Progenitor cell of endocrine pancreas (in vitro differentiated cells): ENCODE results near the gene ATP13A2. TPM values are rescaled to one million over a fixed set of nuclear protein-coding genes. Genes with fewer than 3 reads are reported as not detected.

ENCODE experiments used
- DNase-seq: peaks from one replicate; pipeline ENCODE4 v3.0.0; 2021; ENCODE audit warnings: low spot score; ENCODE audit not compliant: unreplicated experiment
- H3K27ac Mint-ChIP-seq: 2 replicates; pipeline ENCODE4 v1.8.0; 2021; ENCODE audit warnings: mild to moderate bottlenecking, moderate library complexity, mixed read lengths
- H3K27me3 Mint-ChIP-seq: 2 replicates; pipeline ENCODE4 v1.8.0; 2021; ENCODE audit warnings: mixed read lengths
- H3K36me3 Mint-ChIP-seq: 2 replicates; pipeline ENCODE4 v1.8.0; 2022; ENCODE audit warnings: mixed read lengths; ENCODE audit not compliant: insufficient read depth
- H3K4me1 Mint-ChIP-seq: 2 replicates; pipeline ENCODE4 v1.8.0; 2021; ENCODE audit warnings: low read depth, mixed read lengths
- H3K4me3 Mint-ChIP-seq: 2 replicates; pipeline ENCODE4 v1.8.0; 2021; ENCODE audit warnings: low read depth, mild to moderate bottlenecking, moderate library complexity, mixed read lengths
- H3K9me3 Mint-ChIP-seq: 2 replicates; pipeline ENCODE4 v1.8.0; 2021; ENCODE audit warnings: low read depth, mixed read lengths
- CTCF ChIP-seq: fragments of 200-600 bp; sonication (generic); IDR thresholded peaks from one replicate; pipeline ENCODE4 v1.5.0; 2021; ENCODE audit warnings: antibody characterized with exemption, mild to moderate bottlenecking; ENCODE audit not compliant: unreplicated experiment
- total RNA-seq: library from RNA; stranded (reverse); gene quantifications from 2 replicates; pipeline ENCODE4 v1.2.1, GENCODE V29; 2021

ATP13A2 gene
- total RNA-seq, 1 donor from 2014 or later: 65.8 TPM

- Mint-ChIP-seq H3K4me3 (no peak overlapping the region), H3K4me1 (peaks cover 6% of the 10 kb centered on the region), H3K9me3 (no peaks in the 10 kb centered on the region), H3K36me3 (peaks cover 13% of the 10 kb centered on the region), H3K27ac (no peak overlapping the region), H3K27me3 (peaks cover 5% of the 10 kb centered on the region)
- no peak for TF ChIP-seq CTCF
- DNase-seq: no peak
Measured at GRCh38 chr1:17017435-17017834, 5.7 kb upstream of the ATP13A2 start.

GRCh38 chr1:17016317-17016661 is 4.6 kb upstream of the ATP13A2 start:
- Mint-ChIP-seq H3K9me3 (no peaks in the 10 kb centered on the region), H3K27ac (peak overlapping the region; percentile 5), H3K4me1 (peaks cover 9% of the 10 kb centered on the region), H3K27me3 (peaks cover 6% of the 10 kb centered on the region), H3K36me3 (peaks cover 13% of the 10 kb centered on the region), H3K4me3 (no peak overlapping the region)
- TF ChIP-seq CTCF: no peak
- no peak for DNase-seq

GRCh38 chr1:17014671-17015567 is 3.2 kb upstream of the ATP13A2 start:
- TF ChIP-seq CTCF: no peak
- no peak overlapping the region for H3K27ac Mint-ChIP-seq
- peaks cover 15% of the 10 kb centered on the region for H3K4me1 Mint-ChIP-seq
- no peaks in the 10 kb centered on the region for H3K9me3 Mint-ChIP-seq
- DNase-seq: no peak
- H3K36me3 Mint-ChIP-seq: peaks cover 11% of the 10 kb centered on the region
- peaks cover 6% of the 10 kb centered on the region for H3K27me3 Mint-ChIP-seq
- H3K4me3 Mint-ChIP-seq: no peak overlapping the region

DNA sequence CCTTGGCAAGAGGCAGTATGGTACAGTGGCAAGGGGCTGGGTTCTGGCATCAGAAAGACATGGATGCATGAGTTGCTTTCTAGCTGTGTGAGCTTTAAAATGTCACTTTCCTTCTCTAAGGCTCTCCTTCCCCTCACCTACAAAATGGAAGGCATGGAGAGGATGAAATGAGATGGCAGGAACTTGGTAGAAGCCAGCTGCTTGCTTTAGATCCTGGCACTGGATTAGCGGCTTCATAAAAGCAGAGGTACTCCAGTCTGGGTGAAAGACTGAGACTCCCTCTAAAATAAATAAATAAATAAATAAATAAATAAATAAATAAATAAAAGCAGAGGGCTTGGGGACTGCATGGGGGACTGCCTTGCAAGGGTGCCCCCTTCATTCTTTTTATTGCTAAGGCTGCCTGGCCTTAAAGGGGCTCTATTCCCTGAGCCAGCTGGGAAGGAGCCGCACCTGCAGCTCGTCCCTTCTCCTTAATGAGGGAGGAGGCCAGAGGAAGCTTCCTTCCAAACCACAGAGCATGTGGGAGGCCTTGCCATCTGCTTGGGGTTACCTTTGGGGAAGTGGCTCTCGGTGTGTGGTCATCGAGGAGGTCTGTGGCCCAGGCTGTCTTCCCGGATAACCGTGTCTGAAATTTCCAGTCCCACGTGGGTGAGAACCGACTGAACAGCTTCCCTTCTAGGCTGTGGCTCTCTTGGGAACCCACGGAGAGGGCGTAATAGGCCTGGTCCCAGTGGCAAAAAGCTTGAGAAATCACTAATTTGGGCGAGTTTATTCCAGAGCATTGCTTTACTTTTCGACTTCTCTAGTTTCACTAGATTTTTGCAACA is 2.0 kb upstream of the ATP13A2 start:
- peaks cover 6% of the 10 kb centered on the region for H3K27me3 Mint-ChIP-seq
- no peaks in the 10 kb centered on the region for H3K9me3 Mint-ChIP-seq
- no peak overlapping the region for H3K4me3 Mint-ChIP-seq
- peaks cover 15% of the 10 kb centered on the region for H3K4me1 Mint-ChIP-seq
- no peak for TF ChIP-seq CTCF
- H3K36me3 Mint-ChIP-seq: peaks cover 4% of the 10 kb centered on the region
- H3K27ac Mint-ChIP-seq: no peak overlapping the region
- no peak for DNase-seq

DNA sequence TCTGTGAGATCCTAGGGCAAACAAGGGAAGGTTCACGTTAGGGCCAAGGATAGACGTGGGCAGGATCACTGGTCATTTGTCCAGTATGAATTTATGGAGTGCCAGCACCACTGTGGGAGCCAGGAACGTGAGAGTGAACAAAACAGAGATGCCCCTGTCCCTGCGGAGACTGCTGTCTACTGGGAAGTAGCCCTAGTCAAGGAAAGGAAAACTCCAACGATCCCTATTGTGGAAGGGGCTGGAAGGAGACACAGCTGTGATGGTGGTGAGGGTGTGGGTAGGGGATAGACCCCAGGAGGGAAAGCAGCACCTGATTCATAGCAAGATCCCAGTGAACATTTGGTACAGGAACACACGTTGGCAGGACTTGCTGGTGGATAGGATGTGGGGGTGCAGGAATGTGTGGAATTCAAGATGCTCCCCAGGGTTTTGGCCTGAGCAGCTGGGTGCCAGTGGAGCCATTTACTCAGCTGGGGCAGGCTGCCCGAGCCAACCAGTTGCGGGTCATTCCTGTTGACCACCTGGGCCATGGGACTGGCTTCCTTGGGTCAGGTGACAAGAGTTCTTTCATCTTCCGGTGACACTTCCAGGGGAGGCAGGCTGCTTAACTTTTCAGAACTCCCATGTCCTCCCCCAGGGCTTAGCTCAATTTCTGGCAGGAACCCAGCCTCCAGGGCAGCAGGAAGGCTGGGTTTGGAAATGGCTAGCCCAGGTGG is 1.2 kb upstream of the ATP13A2 start:
- Mint-ChIP-seq H3K27me3 (peaks cover 6% of the 10 kb centered on the region), H3K4me1 (peaks cover 15% of the 10 kb centered on the region), H3K4me3 (no peak overlapping the region), H3K36me3 (no peaks in the 10 kb centered on the region), H3K27ac (no peak overlapping the region), H3K9me3 (no peaks in the 10 kb centered on the region)
- no peak for DNase-seq
- no peak for TF ChIP-seq CTCF
